GM19397 (cell line): ENCODE data around the gene ALG1.
"Not testable (repeated sequence)": the region's sequence is repeated elsewhere in the genome, so short reads cannot be mapped to it uniquely, and the experiment has no call there.

Experiments used
- ATAC-seq: cut with Tn5 transposase; IDR thresholded peaks from one replicate; pipeline ENCODE4 v1.9.1; 2021; ENCODE audit warnings: mild to moderate bottlenecking, moderate library complexity; ENCODE audit not compliant: unreplicated experiment

ALG1 gene

GRCh38 chr16:5044011-5044540 lies 27.6 kb upstream of the ALG1 start:
- ATAC-seq, result no peak

- ATAC-seq, result not testable (repeated sequence)
Observed at GRCh38 chr16:5044581-5044980, 27.1 kb upstream of the ALG1 start.

- no peak for ATAC-seq
Observed at GRCh38 chr16:5045499-5046115, 26.0 kb upstream of the ALG1 start.

- ATAC-seq, result no peak
Observed at GRCh38 chr16:5046914-5047313, 24.7 kb upstream of the ALG1 start.

GRCh38 chr16:5054876-5055865 lies 16.5 kb upstream of the ALG1 start:
- no peak for ATAC-seq

GRCh38 chr16:5056352-5056751 lies 15.3 kb upstream of the ALG1 start:
- no peak for ATAC-seq

GRCh38 chr16:5058476-5058875 lies 13.2 kb upstream of the ALG1 start:
- ATAC-seq, result no peak

- ATAC-seq, result no peak
Observed at GRCh38 chr16:5059386-5060072, 12.1 kb upstream of the ALG1 start.

- no peak for ATAC-seq
Observed at GRCh38 chr16:5060073-5060641, 11.5 kb upstream of the ALG1 start.

GRCh38 chr16:5062051-5062450 lies 9.6 kb upstream of the ALG1 start:
- ATAC-seq, result no peak

GRCh38 chr16:5062790-5063765 lies 8.6 kb upstream of the ALG1 start:
- ATAC-seq, result no peak

- ATAC-seq, result no peak
Observed at GRCh38 chr16:5064915-5065314, 6.7 kb upstream of the ALG1 start.

- no peak for ATAC-seq
Observed at GRCh38 chr16:5065326-5065725, 6.3 kb upstream of the ALG1 start.

- ATAC-seq, result no peak
Observed at GRCh38 chr16:5065813-5066212, 5.8 kb upstream of the ALG1 start, which contains the start of gene C16orf89. Gene C16orf89, minus strand, starts transcription at chr16:5065956. Its CDS starts 48 bp downstream, at chr16:5065908.

GRCh38 chr16:5066511-5066910 lies 5.1 kb upstream of the ALG1 start:
- no peak for ATAC-seq

GRCh38 chr16:5069048-5069447 lies 2.6 kb upstream of the ALG1 start:
- no peak for ATAC-seq

- ATAC-seq, result no peak
Observed at GRCh38 chr16:5069854-5070253, 1.8 kb upstream of the ALG1 start.

GRCh38 chr16:5070431-5071186 lies 1.0 kb upstream of the ALG1 start:
- ATAC-seq, result no peak

- ATAC-seq, result no peak
Observed at GRCh38 chr16:5071341-5071680, 332 bp upstream of the ALG1 start.
